ENCODE data around the gene SMARCE1.
"Not testable (repeated sequence)": the region's sequence is repeated elsewhere in the genome, so short reads cannot be mapped to it uniquely, and the experiment has no call there.

SMARCE1 gene

GRCh38 chr17:40611840-40612474 is 35.7 kb downstream of the SMARCE1 start:
- DNase-seq (ENCODE audit: low read depth in 2 of 2): no peak

- DNase-seq (ENCODE audit: low read depth in 2 of 2): no peak
Observed at GRCh38 chr17:40610359-40610758, 37.3 kb downstream of the SMARCE1 start.

- DNase-seq (ENCODE audit: low read depth in 2 of 2): no peak
Observed at GRCh38 chr17:40608061-40608581, 39.5 kb downstream of the SMARCE1 start.

- no peak for DNase-seq (ENCODE audit: low read depth in 2 of 2)
Observed at GRCh38 chr17:40607641-40608040, 40.0 kb downstream of the SMARCE1 start.

- DNase-seq (ENCODE audit: low read depth in 2 of 2): no peak
Observed at GRCh38 chr17:40606548-40607353, 40.9 kb downstream of the SMARCE1 start.

GRCh38 chr17:40605306-40605705 is 42.3 kb downstream of the SMARCE1 start:
- peak; percentile 48 to 68 for DNase-seq (ENCODE audit: low read depth in 2 of 2)

- DNase-seq (ENCODE audit: low read depth in 2 of 2): no peak
Observed at GRCh38 chr17:40604327-40605080, 43.1 kb downstream of the SMARCE1 start.

GRCh38 chr17:40602445-40603443 is 44.9 kb downstream of the SMARCE1 start:
- no peak for DNase-seq (ENCODE audit: low read depth in 2 of 2)

- no peak for DNase-seq (ENCODE audit: low read depth in 2 of 2)
Observed at GRCh38 chr17:40600486-40601046, 47.1 kb downstream of the SMARCE1 start.

GRCh38 chr17:40599468-40599763 is 48.2 kb downstream of the SMARCE1 start:
- DNase-seq (ENCODE audit: low read depth in 2 of 2): no peak

GRCh38 chr17:40598619-40599467 is 48.8 kb downstream of the SMARCE1 start:
- DNase-seq (ENCODE audit: low read depth in 2 of 2): peak; percentile 54 to 77

GRCh38 chr17:40598301-40598618 is 49.4 kb downstream of the SMARCE1 start:
- no peak for DNase-seq (ENCODE audit: low read depth in 2 of 2)

- no peak for DNase-seq (ENCODE audit: low read depth in 2 of 2)
Observed at GRCh38 chr17:40597556-40598300, 49.9 kb downstream of the SMARCE1 start.

- DNase-seq (ENCODE audit: low read depth in 2 of 2): no peak
Observed at GRCh38 chr17:40597156-40597555, 50.5 kb downstream of the SMARCE1 start.

GRCh38 chr17:40596261-40596919 is 51.2 kb downstream of the SMARCE1 start:
- DNase-seq (ENCODE audit: low read depth in 2 of 2): no peak

GRCh38 chr17:40590742-40591141 is 56.9 kb downstream of the SMARCE1 start:
- DNase-seq (ENCODE audit: low read depth in 2 of 2): no peak

- no peak for DNase-seq (ENCODE audit: low read depth in 2 of 2)
Observed at GRCh38 chr17:40588552-40588951, 59.1 kb downstream of the SMARCE1 start.

GRCh38 chr17:40586264-40586663 is 61.4 kb downstream of the SMARCE1 start:
- not testable (repeated sequence) for DNase-seq (ENCODE audit: low read depth in 2 of 2)

- DNase-seq (ENCODE audit: low read depth in 2 of 2): not testable (repeated sequence)
Observed at GRCh38 chr17:40584950-40585349, 62.7 kb downstream of the SMARCE1 start.

Measured in stimulated activated CD8-positive, alpha-beta memory T cell treated with anti-CD3 and anti-CD28 coated beads, Interleukin-15, amount 100 ng/mL, for 4 hours (primary cell).